ENCODE measurements around the gene MRPL49. TPM values are rescaled to one million over a fixed set of nuclear protein-coding genes. Genes with fewer than 3 reads are reported as not detected.

MRPL49 gene
- total and polyA plus RNA-seq, 2 of the 8 experiments (the other 6 are each of a cell fraction or from before 2014, with no cell fraction given): 54.0 to 84.8 TPM

- no peak for TF ChIP-seq RNF2 (IDR thresholded peaks at IDR 0.05; ENCODE audit: borderline replicate concordance, low read depth, low read length, missing control alignments, poor library complexity, severe bottlenecking)
- TF ChIP-seq ATF2 (IDR thresholded peaks at IDR 0.05; ENCODE audit: low read length): no peak
- TF ChIP-seq E2F6 (IDR thresholded peaks at IDR 0.05): no peak
- TF ChIP-seq TAF1 (IDR thresholded peaks at IDR 0.05; ENCODE audit: low read depth, low read length): no peak
- TF ChIP-seq CREB1 (IDR thresholded peaks at IDR 0.05): no peak
These were observed 47.1 kb downstream of the MRPL49 start (continued) for GRCh38 chr11:65169164-65169641.

Data from H1 (cell line).